Left renal pelvis (tissue), 4 donors: Measurements from ENCODE around the gene RGS9. TPM values are rescaled to one million over a fixed set of nuclear protein-coding genes. Genes with fewer than 3 reads are reported as not detected.
"Not testable (repeated sequence)": the region's sequence is repeated elsewhere in the genome, so short reads cannot be mapped to it uniquely, and the experiment has no call there.

ENCODE experiments used
- DNase-seq, 4 donors: peaks; one replicate each; pipeline ENCODE4 v3.0.0-alpha.2; 2013; ENCODE audit warnings: low read depth in 4 of 4, low spot score in 3 of 4
- polyA plus RNA-seq, 4 donors: library from polyadenylated mRNA; unstranded; fragments of 120-200 nt; gene quantifications; one replicate each; pipeline ENCODE4 v1.2.1, GENCODE V29; 2013; ENCODE audit not compliant: insufficient read length in 4 of 4

Gene RGS9
- polyA plus RNA-seq, 4 donors: 11.7 to 17.8 (median 14.0) TPM

- no peak for DNase-seq
These were observed 64.2 kb downstream of the RGS9 start for GRCh38 chr17:65201331-65201730.

GRCh38 chr17:65202844-65203571, 65.8 kb downstream of the RGS9 start:
- peak in 1 of 4 donors; percentile 16 for DNase-seq

- no peak for DNase-seq
These were observed 66.8 kb downstream of the RGS9 start for GRCh38 chr17:65204001-65204400.

- DNase-seq: no peak
These were observed 68.5 kb downstream of the RGS9 start for GRCh38 chr17:65205655-65206054.

- not testable (repeated sequence) for DNase-seq
These were observed 70.3 kb downstream of the RGS9 start for GRCh38 chr17:65207448-65207847.

- DNase-seq: no peak
These were observed 71.5 kb downstream of the RGS9 start for GRCh38 chr17:65208717-65209116.

- DNase-seq: no peak
These were observed 81.1 kb downstream of the RGS9 start for GRCh38 chr17:65218261-65218660.

- DNase-seq: no peak
These were observed 82.0 kb downstream of the RGS9 start for GRCh38 chr17:65219124-65219523.

- no peak for DNase-seq
These were observed 82.5 kb downstream of the RGS9 start for GRCh38 chr17:65219707-65220106.

GRCh38 chr17:65220732-65221131, 83.6 kb downstream of the RGS9 start:
- no peak for DNase-seq

- DNase-seq: no peak
These were observed 85.1 kb downstream of the RGS9 start for GRCh38 chr17:65222214-65222738.

GRCh38 chr17:65225061-65225460, 87.9 kb downstream of the RGS9 start:
- DNase-seq: no peak

GRCh38 chr17:65226227-65226626, 89.1 kb downstream of the RGS9 start:
- no peak for DNase-seq

GRCh38 chr17:65227637-65228036, 90.5 kb downstream of the RGS9 start:
- no peak for DNase-seq

- DNase-seq: no peak
These were observed 91.1 kb downstream of the RGS9 start for GRCh38 chr17:65228287-65228686.

- no peak for DNase-seq
These were observed 91.8 kb downstream of the RGS9 start for GRCh38 chr17:65228734-65229620.

- DNase-seq: no peak
These were observed 92.4 kb downstream of the RGS9 start for GRCh38 chr17:65229621-65229995.

- no peak for DNase-seq
These were observed 92.9 kb downstream of the RGS9 start for GRCh38 chr17:65230040-65230439.

- DNase-seq: no peak
These were observed 93.9 kb downstream of the RGS9 start for GRCh38 chr17:65231086-65231485.

- peak in 3 of 4 donors; percentile 22 to 50 (median 26) for DNase-seq
These were observed 94.6 kb downstream of the RGS9 start for GRCh38 chr17:65231662-65232335.

- no peak for DNase-seq
These were observed 98.1 kb downstream of the RGS9 start for GRCh38 chr17:65235284-65235683.
